LNCaP clone FGC (cell line): ENCODE results near the gene PI4KA.

Experiments
- DNase-seq: peaks from one replicate; pipeline ENCODE4 v3.0.0-alpha.2; 2011; ENCODE audit warnings: low read depth
- H3K4me3 ChIP-seq: 2 replicates; pipeline ENCODE4 v1.5.1; 2011; ENCODE audit warnings: mild to moderate bottlenecking, low read depth, low read length, control low read depth
- TF ChIP-seq, protein P1 (sequence below): IDR thresholded peaks from 2 replicates; pipeline ENCODE4 v1.5.1; 2012; ENCODE audit warnings: mild to moderate bottlenecking; ENCODE audit not compliant: control insufficient read depth, insufficient read depth; ENCODE audit errors: extremely low read depth

Gene PI4KA

DNA sequence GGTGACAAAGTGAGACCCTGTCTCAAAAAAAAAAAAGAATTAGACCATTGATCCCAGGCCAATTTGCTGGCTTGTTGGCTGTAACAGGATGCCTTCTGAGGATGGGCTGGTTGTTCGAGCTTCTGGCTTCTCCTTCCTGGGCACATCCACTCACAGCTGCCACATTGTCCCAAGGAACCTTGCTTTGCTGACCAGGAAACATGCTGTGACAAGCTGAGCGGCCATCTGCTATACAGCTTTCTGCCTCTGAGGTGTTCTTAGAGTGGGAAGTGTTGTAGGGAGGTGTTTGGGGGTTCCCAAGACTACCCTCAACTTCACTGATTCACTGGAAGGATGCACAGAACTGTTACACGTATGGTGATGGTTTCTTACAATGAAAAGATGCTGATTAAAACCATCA lies 6.7 kb upstream of the PI4KA start:
- DNase-seq = no peak
- H3K4me3 ChIP-seq = no peak overlapping the region
- TF ChIP-seq, protein P1, sequence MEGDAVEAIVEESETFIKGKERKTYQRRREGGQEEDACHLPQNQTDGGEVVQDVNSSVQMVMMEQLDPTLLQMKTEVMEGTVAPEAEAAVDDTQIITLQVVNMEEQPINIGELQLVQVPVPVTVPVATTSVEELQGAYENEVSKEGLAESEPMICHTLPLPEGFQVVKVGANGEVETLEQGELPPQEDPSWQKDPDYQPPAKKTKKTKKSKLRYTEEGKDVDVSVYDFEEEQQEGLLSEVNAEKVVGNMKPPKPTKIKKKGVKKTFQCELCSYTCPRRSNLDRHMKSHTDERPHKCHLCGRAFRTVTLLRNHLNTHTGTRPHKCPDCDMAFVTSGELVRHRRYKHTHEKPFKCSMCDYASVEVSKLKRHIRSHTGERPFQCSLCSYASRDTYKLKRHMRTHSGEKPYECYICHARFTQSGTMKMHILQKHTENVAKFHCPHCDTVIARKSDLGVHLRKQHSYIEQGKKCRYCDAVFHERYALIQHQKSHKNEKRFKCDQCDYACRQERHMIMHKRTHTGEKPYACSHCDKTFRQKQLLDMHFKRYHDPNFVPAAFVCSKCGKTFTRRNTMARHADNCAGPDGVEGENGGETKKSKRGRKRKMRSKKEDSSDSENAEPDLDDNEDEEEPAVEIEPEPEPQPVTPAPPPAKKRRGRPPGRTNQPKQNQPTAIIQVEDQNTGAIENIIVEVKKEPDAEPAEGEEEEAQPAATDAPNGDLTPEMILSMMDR = no peak

DNA sequence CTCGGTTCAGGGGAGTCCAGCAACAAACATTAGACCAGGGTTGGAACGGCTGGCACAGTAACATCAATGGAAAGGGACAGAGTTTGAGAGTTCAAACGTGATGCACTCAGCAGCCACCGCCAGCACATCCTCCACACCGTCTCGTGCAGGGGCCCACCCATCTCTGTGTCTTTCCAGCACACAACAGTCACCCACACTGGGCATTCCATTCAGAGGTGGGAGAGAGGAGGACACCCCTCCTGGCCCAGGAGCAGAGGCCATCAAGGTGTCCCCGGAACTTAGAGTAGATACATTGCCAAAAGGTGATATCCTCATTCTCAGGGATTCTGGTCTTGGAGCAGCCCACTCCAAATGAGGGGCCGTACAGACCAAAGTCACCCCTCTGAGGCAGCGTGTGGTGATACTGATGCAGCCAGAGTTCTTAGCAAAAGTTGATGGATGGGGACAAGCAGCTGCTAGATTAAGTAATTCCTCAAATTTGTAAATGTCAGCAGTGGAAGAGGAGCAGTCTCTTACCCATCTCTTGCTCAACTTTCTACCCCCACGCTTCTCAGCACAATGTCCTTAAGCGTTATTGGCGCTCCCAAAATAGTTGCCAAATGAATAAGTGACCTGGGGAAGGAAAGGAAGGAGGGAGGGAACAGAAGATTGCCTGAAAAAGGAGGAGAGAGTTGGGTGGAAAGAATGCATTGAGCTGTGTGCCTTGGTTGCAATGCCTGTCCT lies 5.7 kb upstream of the PI4KA start:
- no peak for DNase-seq
- TF ChIP-seq, protein P1 = no peak
- no peak overlapping the region for H3K4me3 ChIP-seq

DNA sequence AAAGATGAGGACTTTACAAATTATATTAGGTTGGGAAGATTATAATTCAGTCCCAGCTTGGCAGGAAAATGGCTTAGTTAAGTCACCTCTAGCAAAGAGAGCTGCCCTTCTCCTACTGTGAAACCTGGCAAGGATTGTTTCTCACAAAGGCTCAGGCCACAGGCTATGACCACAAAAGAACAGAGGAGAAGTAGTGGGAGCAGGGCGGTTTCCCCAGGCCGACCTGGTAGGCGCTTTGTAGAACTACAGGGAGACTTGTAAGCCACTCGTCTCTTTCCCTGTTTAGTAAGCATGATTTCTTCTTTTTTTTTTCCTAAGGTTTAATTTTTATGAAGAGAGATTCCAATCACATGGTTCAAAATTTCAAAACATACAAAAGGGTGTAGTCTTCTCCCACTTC lies 4.8 kb upstream of the PI4KA start:
- H3K4me3 ChIP-seq = no peak overlapping the region
- TF ChIP-seq, protein P1 = no peak
- DNase-seq = no peak

- no peak for DNase-seq
- H3K4me3 ChIP-seq = no peak overlapping the region
- TF ChIP-seq, protein P1 = no peak
These were observed 3.9 kb upstream of the PI4KA start for GRCh38 chr22:20862540-20862939.

GRCh38 chr22:20859615-20860014 lies 1.0 kb upstream of the PI4KA start:
- DNase-seq = no peak
- peak overlapping the region; percentile 74 for H3K4me3 ChIP-seq
- TF ChIP-seq, protein P1 = no peak

DNA sequence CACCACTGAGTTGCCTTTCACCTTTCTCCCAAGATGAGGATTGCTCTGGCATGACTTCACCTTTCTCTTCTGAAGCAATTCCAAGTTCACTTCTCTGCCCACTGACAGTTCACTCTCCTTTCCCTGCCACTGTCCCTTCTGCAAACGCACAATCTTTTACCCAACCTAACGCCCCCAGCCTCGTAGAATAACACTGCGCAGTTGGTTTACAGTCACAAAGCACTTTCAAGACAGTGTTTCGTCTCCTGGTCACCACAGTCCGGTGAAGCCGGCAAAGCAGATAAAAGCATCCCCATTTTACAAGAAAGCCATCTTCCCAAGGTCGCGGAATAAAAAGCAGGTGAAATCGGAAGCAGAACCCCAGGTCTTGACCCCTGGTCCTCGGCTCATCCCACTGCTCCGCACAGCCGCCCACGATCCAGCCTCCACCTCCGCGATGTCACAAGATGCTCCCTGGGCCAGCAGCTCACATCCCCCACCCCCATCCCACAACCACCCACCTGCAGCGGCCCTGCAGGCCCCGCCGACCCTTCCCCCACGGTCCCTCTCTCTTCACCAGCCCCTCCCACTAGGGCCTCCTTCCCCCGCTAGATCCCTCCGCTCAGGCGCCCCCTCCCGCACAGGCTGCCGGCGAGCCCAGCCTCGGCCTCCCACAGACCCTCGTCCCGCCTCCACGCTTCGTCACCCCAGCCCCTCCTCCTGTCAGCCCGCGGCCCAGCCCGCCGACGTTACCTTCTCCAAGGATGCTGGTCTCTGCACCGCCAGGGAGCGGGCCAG lies 585 bp downstream of the PI4KA start:
- DNase-seq = peak; percentile 56
- TF ChIP-seq, protein P1 = no peak
- H3K4me3 ChIP-seq = peak overlapping the region; percentile 87
